Effector memory CD4-positive, alpha-beta T cell (primary cell): Measurements from ENCODE around the gene RAMP3.
"Not testable (repeated sequence)": the region's sequence is repeated elsewhere in the genome, so short reads cannot be mapped to it uniquely, and the experiment has no call there.

Source experiments
- DNase-seq, 3 donors: peaks; one replicate each; pipeline ENCODE4 v3.0.0-alpha.2; 2020
- H3K27ac ChIP-seq: 2 replicates; pipeline ENCODE4 v1.7.0; 2013; ENCODE audit warnings: mild to moderate bottlenecking, low read length, moderate library complexity; ENCODE audit not compliant: insufficient read depth, poor library complexity, severe bottlenecking
- H3K27me3 ChIP-seq: replicated peaks from 2 replicates; pipeline ENCODE4 v1.7.0; 2013; ENCODE audit warnings: mild to moderate bottlenecking, low read length; ENCODE audit not compliant: insufficient read depth, control insufficient read depth, poor library complexity, severe bottlenecking
- H3K36me3 ChIP-seq: 2 replicates; pipeline ENCODE4 v1.7.0; 2013; ENCODE audit warnings: mild to moderate bottlenecking, low read length, moderate library complexity; ENCODE audit not compliant: control insufficient read depth, insufficient read depth
- H3K4me1 ChIP-seq: 2 replicates; pipeline ENCODE4 v1.7.0; 2013; ENCODE audit warnings: low read length, mild to moderate bottlenecking; ENCODE audit not compliant: control insufficient read depth, insufficient read depth, poor library complexity, severe bottlenecking
- H3K4me3 ChIP-seq: 2 replicates; pipeline ENCODE4 v1.7.0; 2013; ENCODE audit warnings: low read length, low read depth, mild to moderate bottlenecking; ENCODE audit not compliant: insufficient read depth, poor library complexity, severe bottlenecking
- H3K9me3 ChIP-seq: 2 replicates; pipeline ENCODE4 v1.7.0; 2013; ENCODE audit warnings: mild to moderate bottlenecking, low read length, moderate library complexity; ENCODE audit not compliant: control insufficient read depth

RAMP3 gene

DNA sequence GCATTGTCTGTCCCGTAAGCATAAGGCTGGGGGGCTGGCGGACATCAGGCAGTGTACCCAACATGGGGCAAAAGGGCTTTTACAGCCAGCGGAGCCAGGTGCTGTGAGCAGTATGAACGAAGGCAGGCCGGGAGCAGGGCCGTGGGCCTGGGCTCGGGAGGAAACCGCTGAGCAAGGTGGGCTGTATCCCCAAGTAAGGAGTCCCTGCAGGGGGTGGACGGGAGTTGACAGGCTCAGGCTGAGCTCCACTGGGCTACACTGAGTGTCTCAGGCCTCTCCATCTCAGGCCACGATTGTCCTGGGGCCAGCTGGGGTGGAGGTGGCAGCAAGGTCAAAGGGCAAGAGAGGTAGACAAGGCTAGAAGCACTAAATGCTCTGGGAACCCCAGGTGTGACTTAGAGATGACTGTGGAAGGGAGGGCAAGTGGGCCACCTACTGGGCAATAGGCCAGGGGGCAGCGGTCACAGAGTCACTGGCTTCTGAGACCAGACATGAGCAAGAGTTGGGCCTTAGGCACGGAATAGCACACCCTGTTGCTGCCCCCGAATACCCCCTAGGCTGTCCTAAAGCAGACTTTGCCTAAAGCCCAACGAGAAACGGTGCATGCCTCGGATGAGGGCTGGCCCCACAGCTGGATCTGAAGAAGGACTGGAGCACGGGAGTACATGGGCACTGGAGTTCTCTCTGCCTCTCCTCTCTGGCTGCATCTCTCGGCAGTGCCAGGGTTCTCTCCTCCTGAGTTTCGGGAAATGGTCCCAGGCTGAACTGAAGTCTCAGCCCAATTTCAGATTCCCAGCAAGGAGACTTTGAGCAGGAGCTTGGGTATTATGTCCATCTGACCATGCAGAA is 10.8 kb upstream of the RAMP3 start:
- Histone ChIP-seq H3K27me3 (peaks cover 3% of the 10 kb centered on the region), H3K9me3 (no peaks in the 10 kb centered on the region), H3K4me3 (no peak overlapping the region), H3K36me3 (no peaks in the 10 kb centered on the region), H3K4me1 (no peaks in the 10 kb centered on the region), H3K27ac (no peak overlapping the region)
- no peak for DNase-seq

DNA sequence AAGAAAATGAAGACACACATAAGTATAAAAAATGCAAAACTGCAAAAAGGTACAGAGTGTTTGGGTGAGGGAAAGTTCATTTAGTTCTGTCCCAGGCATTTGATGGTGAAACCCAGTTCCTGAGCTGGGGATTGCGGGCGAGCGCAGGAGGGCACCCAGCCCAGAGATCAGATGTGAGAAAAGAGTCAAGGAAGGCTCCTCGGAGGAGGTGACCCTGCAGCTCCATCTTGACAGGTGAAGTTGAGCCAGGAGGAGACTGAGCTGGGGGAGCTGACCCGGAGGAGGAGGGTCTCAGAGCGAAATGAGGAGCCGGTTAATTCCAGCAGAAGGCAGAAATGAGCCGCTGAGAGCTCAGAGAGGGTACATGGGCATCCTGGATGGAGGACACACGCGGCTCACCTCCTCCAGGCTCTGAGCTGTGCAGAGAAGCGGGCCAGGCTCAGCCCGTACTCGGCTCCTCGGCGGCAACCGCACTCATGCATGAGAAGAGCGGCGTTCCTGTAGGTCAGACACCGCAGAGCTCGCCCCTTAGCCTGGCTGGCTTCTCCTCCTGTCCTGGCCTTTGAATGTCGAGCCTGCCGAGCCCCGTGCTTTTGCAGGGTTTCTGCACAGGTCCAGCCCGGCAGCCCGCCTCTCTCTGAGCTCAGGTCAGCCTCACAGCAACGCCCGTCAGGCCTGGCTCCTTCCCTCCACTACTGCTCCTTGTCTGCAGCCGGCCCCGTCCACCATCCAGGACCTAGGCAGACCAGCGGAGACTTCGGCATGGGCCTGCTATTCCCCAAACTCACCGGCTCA is 9.5 kb upstream of the RAMP3 start:
- no peak for DNase-seq
- Histone ChIP-seq H3K27ac (no peak overlapping the region), H3K9me3 (no peaks in the 10 kb centered on the region), H3K36me3 (no peaks in the 10 kb centered on the region), H3K27me3 (peaks cover 3% of the 10 kb centered on the region), H3K4me1 (no peaks in the 10 kb centered on the region), H3K4me3 (no peak overlapping the region)

DNA sequence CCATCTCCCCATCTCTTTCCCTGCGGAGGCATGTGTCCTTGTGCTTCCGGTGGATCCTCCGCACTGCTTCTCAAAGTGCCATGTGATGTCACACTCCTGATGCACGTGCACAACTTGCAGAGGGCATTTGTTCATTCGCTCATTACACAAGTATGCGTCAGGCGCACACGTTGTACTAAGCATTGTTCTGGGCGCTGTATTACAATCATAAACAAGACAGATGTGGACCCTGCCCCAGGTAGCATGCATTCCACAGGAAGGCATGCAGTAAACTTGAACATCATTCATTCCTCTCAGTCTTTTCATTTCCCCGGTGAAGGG is 9.0 kb upstream of the RAMP3 start:
- H3K27me3 ChIP-seq = peaks cover 3% of the 10 kb centered on the region

DNA sequence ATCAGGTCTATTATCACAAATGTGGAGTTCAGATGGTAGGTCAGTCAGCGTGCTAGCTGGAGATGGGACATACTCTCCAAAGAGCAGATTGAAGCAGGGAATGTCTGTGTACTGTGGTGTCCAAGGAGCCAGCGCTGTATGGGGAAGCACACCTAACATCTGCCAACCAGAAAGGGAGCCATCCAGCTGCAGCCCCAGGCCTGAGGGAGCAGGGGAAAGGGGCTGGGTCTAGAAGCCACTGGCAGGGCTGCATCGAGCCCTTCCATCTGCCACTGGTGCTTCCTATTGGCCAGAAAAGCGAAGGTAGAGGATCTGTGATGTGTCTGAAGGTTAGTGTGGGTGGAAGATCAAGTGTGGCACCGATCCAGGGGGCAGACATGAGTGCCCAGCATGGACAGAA is 8.0 kb upstream of the RAMP3 start:
- Histone ChIP-seq H3K27ac (no peak overlapping the region), H3K4me1 (no peaks in the 10 kb centered on the region), H3K27me3 (peaks cover 3% of the 10 kb centered on the region), H3K36me3 (no peaks in the 10 kb centered on the region), H3K9me3 (no peaks in the 10 kb centered on the region), H3K4me3 (no peak overlapping the region)
- DNase-seq = no peak

More for the DNA sequence above, 9.0 kb upstream of the RAMP3 start:
- no peak for DNase-seq
- H3K4me1 ChIP-seq = no peaks in the 10 kb centered on the region
- no peak overlapping the region for H3K27ac ChIP-seq
- no peak overlapping the region for H3K4me3 ChIP-seq
- H3K36me3 ChIP-seq = no peaks in the 10 kb centered on the region
- no peaks in the 10 kb centered on the region for H3K9me3 ChIP-seq

DNA sequence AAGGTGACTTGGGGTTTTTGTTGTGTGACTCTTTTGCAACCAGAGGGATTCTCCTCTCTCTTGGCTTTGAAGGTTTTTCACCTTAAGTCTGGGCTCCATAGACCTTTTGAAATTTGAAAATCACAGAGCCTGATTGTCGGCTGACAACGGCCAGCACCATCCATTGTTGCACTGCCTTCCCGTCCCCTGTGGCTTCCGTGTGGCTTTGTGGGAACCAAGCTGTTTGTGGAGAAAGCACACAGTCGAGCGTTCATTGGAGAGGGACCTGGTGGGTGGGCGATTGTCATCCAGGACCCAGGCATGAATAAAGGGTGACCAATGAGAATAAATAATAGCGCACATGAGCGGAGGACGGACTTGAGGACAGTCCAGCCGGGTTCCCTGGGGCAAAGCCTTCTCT is 7.4 kb upstream of the RAMP3 start:
- Histone ChIP-seq H3K4me1 (no peaks in the 10 kb centered on the region), H3K9me3 (no peaks in the 10 kb centered on the region), H3K27ac (no peak overlapping the region), H3K4me3 (no peak overlapping the region), H3K36me3 (no peaks in the 10 kb centered on the region), H3K27me3 (peaks cover 3% of the 10 kb centered on the region)
- no peak for DNase-seq

DNA sequence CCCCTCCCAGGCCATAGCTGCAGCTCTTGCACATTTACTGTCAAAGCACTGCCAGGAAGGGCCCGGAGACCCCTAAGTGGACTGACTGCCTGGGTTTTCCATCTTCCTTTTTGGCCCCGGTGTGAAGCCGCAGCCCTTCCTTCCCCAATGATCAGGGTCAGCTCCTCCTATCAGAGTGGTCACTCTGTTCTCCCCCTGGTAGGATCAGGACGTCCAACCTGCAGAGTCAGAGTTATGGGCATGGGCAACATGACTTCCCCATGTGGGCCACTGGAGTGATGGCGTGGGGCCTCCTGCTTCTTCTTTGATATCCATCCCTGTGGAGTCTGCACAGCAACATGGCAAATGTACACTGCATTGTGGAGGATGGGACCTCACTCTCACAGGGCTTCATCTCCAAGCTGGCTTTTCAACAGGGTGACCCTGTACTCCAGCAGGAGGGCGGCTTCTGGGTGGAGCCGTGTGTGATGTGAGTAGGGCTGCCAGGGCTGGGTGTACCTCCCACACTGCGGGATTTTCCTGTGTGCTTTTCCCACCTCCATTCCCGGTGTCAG is 6.4 kb upstream of the RAMP3 start:
- H3K27me3 ChIP-seq = peaks cover 3% of the 10 kb centered on the region
- no peak overlapping the region for H3K4me3 ChIP-seq
- H3K9me3 ChIP-seq = no peaks in the 10 kb centered on the region
- H3K4me1 ChIP-seq = no peaks in the 10 kb centered on the region
- no peak overlapping the region for H3K27ac ChIP-seq
- no peaks in the 10 kb centered on the region for H3K36me3 ChIP-seq
- DNase-seq = no peak

DNA sequence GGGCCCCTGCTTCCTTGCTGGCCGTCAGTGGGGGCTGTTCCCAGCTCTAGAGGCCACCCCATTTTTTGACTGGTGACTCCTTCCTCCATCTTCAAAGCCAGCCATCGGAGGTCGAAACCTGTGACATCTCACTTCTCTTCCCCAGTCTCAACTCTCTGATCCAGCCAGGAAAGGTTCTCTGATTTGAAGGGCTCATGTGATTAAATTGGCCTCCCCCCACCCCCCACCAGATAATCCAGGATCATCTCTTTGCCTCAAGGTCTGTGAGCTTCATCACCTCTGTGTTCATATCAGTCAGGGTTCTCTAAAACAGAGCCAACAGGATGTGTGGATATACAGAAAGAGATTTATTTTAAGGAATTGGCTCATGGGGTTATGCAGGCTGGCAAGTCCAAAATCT is 5.6 kb upstream of the RAMP3 start:
- Histone ChIP-seq H3K9me3 (no peaks in the 10 kb centered on the region), H3K36me3 (no peaks in the 10 kb centered on the region), H3K4me3 (no peak overlapping the region), H3K27me3 (peaks cover 2% of the 10 kb centered on the region), H3K27ac (no peak overlapping the region), H3K4me1 (no peaks in the 10 kb centered on the region)
- no peak for DNase-seq

DNA sequence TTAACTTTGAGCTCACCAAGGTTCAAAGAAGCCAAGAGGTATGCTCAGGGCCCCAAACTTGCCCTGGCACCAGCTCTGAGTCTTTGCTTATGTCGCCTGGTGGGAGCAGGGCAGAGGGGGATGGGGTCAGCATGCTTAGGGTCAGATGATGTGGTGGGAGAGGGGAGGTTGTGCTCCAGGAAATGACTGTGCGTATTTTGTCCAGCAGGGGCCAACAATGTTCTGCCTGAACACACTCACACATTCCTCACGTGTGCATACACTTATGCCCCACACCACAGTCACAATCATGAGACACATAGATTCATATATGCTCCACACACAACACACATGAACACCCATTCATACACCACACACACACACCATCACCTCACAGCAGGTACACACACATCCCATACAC is 4.4 kb upstream of the RAMP3 start:
- H3K27ac ChIP-seq = no peak overlapping the region
- H3K4me3 ChIP-seq = no peak overlapping the region
- DNase-seq = no peak
- peaks cover 11% of the 10 kb centered on the region for H3K27me3 ChIP-seq
- H3K4me1 ChIP-seq = peaks cover 4% of the 10 kb centered on the region
- H3K36me3 ChIP-seq = no peaks in the 10 kb centered on the region
- H3K9me3 ChIP-seq = no peaks in the 10 kb centered on the region

DNA sequence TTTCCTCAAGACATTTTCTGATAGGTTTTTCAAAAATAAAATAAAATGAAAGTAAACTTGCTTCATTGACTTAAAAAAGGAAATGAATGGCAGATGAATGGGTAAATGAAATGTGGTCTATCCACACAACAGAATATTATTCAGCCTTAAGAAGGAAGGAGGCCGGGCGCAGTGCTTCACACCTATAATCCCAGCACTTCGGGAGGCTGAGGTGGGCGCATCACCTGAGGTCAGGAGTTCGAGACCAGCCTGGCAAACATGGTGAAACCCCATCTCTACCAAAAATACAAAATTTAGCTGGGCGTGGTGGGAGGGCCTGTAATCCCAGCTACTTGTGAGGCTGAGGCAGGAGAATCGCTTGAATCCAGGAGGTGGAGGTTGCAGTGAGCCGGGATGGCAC is 3.7 kb upstream of the RAMP3 start:
- not testable (repeated sequence) for H3K4me3 ChIP-seq, DNase-seq, H3K4me1 ChIP-seq, H3K9me3 ChIP-seq, H3K27ac ChIP-seq, H3K36me3 ChIP-seq
- H3K27me3 ChIP-seq = peaks cover 11% of the 10 kb centered on the region

DNA sequence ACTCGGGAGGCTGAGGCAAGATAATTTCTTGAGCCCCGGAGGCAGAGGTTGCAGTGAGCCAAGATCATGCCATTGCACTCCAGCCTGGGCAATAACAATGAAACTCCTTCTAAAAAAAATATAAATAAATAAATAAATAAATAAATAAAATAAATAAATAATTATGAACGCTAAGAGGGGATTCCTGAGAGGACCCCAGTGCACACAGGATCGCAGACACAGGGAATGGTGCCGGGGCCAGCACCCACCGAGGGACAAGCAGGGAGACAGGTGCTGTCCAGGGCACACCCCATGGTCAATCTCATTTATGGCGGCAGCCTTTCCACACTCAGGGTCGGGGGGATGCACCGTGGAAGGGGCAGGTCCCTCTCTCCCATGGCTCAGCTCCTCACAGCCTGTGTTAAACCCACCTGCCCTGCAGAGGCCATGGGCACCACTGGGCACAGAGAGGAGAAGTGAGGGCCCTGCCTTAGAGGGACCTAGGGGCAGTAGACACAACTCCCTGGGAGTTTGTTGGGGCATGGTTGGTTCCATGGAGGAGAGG is 2.2 kb upstream of the RAMP3 start:
- H3K27ac ChIP-seq = no peak overlapping the region
- no peak for DNase-seq
- H3K27me3 ChIP-seq = peaks cover 11% of the 10 kb centered on the region
- H3K4me3 ChIP-seq = no peak overlapping the region
- peaks cover 4% of the 10 kb centered on the region for H3K4me1 ChIP-seq
- H3K9me3 ChIP-seq = no peaks in the 10 kb centered on the region
- H3K36me3 ChIP-seq = no peaks in the 10 kb centered on the region
